ENCODE measurements around the gene LAMTOR5. TPM values are rescaled to one million over a fixed set of nuclear protein-coding genes. Genes with fewer than 3 reads are reported as not detected.

Gene LAMTOR5
- total and polyA plus RNA-seq, 10 of the 15 experiments (the other 5 are each of a cell fraction or from before 2014, with no cell fraction given), result 64.1 to 613 (median 315) TPM

- RAD21 ChIA-PET (ENCODE audit: unreplicated experiment), result interaction anchor here (1.5 kb wide), 1 partner anchor 214 kb away, joined by 3 read pairs; no protein-coding TSS in a partner anchor
Observed at GRCh38 chr1:110420874-110421793, 13.6 kb upstream of the LAMTOR5 start.

GRCh38 chr1:110420023-110420662, 12.6 kb upstream of the LAMTOR5 start:
- in situ Hi-C loops (cut with MboI) (no loop called here), intact Hi-C loops (cut with micrococcal nuclease; ENCODE audit: unreplicated experiment) (no loop called here)
- Histone ChIP-seq H3K36me3 (ENCODE audit: control insufficient read depth in 2 of 2, insufficient read depth in 2 of 2, low read length in 1 of 2) (no peaks in the 10 kb centered on the region), H3K4me1 (ENCODE audit: control insufficient read depth, insufficient read depth, low read length) (no peaks in the 10 kb centered on the region), H3K4me3 (no peak overlapping the region), H3K27ac (ENCODE audit: control insufficient read depth, insufficient read depth) (no peak overlapping the region), H3K4me2 (ENCODE audit: control insufficient read depth, insufficient read depth) (no peak overlapping the region), H4K20me1 (ENCODE audit: control insufficient read depth, insufficient read depth) (no peaks in the 10 kb centered on the region), H2AFZ (ENCODE audit: control insufficient read depth, low read depth, low read length) (no peak overlapping the region), H3K9me3 (replicated peaks; ENCODE audit: control insufficient read depth, insufficient read depth, low read length) (no peaks in the 10 kb centered on the region), H3K27me3 (replicated peaks in 1 of 2; ENCODE audit: control insufficient read depth in 2 of 2, insufficient read depth in 2 of 2, low read length in 1 of 2) (peaks cover 0 to 2% of the 10 kb centered on the region in 2 experiments; a peak in 2 of 4 replicates), H3K79me2 (ENCODE audit: control insufficient read depth, insufficient read depth, low read length) (no peaks in the 10 kb centered on the region), H3K9ac (ENCODE audit: control insufficient read depth, insufficient read depth, low read length) (no peak overlapping the region)
- ATAC-seq, result no peak
- no peak for DNase-seq (ENCODE audit: low read depth, low spot score)
- RAD21 ChIA-PET (ENCODE audit: unreplicated experiment), result no interaction called here
- SMC1A ChIA-PET (ENCODE audit: uncharacterized antibody, unreplicated experiment), result interaction anchor here (0.9 kb wide), 1 partner anchor 9 kb away, joined by 6 read pairs; no protein-coding TSS in a partner anchor
- POLR2A ChIA-PET, result no interaction called here
- 47% methylated on average over 10 of the region's 10 CpGs for whole genome bisulfite sequencing (ENCODE audit: insufficient coverage, insufficient replicate concordance, low lambda C conversion rate, missing lambda C conversion rate)
- FAIRE-seq, result no peak
- BruUV-seq (replicated peaks), result no TSS peak
- CTCF ChIA-PET, result interaction anchor here (1.2 kb wide), 1 partner anchor 212 kb away, joined by 4 read pairs; no protein-coding TSS in a partner anchor
- TF ChIP-seq SMARCA5 (IDR thresholded peaks at IDR 0.05), result no peak
- no peak for TF ChIP-seq HDGF (IDR thresholded peaks at IDR 0.05)
- no peak for TF ChIP-seq SREBF2 (IDR thresholded peaks at IDR 0.05; ENCODE audit: low read length)
- no peak for TF ChIP-seq CBX5 (IDR thresholded peaks at IDR 0.05; ENCODE audit: low read depth)
- TF ChIP-seq ZNF217 (IDR thresholded peaks at IDR 0.05), result no peak
- no peak for TF ChIP-seq ZBTB33 (IDR thresholded peaks at IDR 0.05)
- no peak for TF ChIP-seq SPI1 (IDR thresholded peaks at IDR 0.05; ENCODE audit: borderline replicate concordance, insufficient read depth, low read depth, low read length)
- TF ChIP-seq CEBPB (IDR thresholded peaks at IDR 0.05; ENCODE audit: borderline replicate concordance in 1 of 2, low read depth in 2 of 2, low read length in 2 of 2), result no peak
- no peak for TF ChIP-seq SP1 (IDR thresholded peaks at IDR 0.05; ENCODE audit: low read depth, low read length)
- no peak for TF ChIP-seq HDAC2 (IDR thresholded peaks at IDR 0.05)
- TF ChIP-seq MTA2 (IDR thresholded peaks at IDR 0.05; ENCODE audit: low read depth), result no peak

More at GRCh38 chr1:110420874-110421793, 13.6 kb upstream of the LAMTOR5 start:
- Histone ChIP-seq H2AFZ (ENCODE audit: control insufficient read depth, low read depth, low read length) (no peak overlapping the region), H3K4me2 (ENCODE audit: control insufficient read depth, insufficient read depth) (no peak overlapping the region), H3K27ac (ENCODE audit: control insufficient read depth, insufficient read depth) (no peak overlapping the region), H3K4me1 (ENCODE audit: control insufficient read depth, insufficient read depth, low read length) (no peaks in the 10 kb centered on the region), H3K9ac (ENCODE audit: control insufficient read depth, insufficient read depth, low read length) (no peak overlapping the region), H3K27me3 (replicated peaks in 1 of 2; ENCODE audit: control insufficient read depth in 2 of 2, insufficient read depth in 2 of 2, low read length in 1 of 2) (peaks cover 0 to 2% of the 10 kb centered on the region in 2 experiments; a peak in 2 of 4 replicates), H3K9me3 (replicated peaks; ENCODE audit: control insufficient read depth, insufficient read depth, low read length) (no peaks in the 10 kb centered on the region), H3K79me2 (ENCODE audit: control insufficient read depth, insufficient read depth, low read length) (no peaks in the 10 kb centered on the region), H3K4me3 (no peak overlapping the region), H3K36me3 (ENCODE audit: control insufficient read depth in 2 of 2, insufficient read depth in 2 of 2, low read length in 1 of 2) (no peaks in the 10 kb centered on the region), H4K20me1 (ENCODE audit: control insufficient read depth, insufficient read depth) (no peaks in the 10 kb centered on the region)
- no peak for DNase-seq (ENCODE audit: low read depth, low spot score)
- TF ChIP-seq KLF5 (IDR thresholded peaks at IDR 0.05; ENCODE audit: partially characterized antibody), result no peak
- BruUV-seq (replicated peaks), result no TSS peak
- ChIA-PET CTCF (interaction anchor here (1.2 to 2.6 kb wide), 2 partner anchors 9 to 213 kb away, joined by 4 to 13 read pairs; no protein-coding TSS in a partner anchor), SMC1A (ENCODE audit: uncharacterized antibody, unreplicated experiment) (interaction anchor here (0.9 kb wide), 1 partner anchor 10 kb away, joined by 6 read pairs; no protein-coding TSS in a partner anchor), POLR2A (no interaction called here)
- ATAC-seq, result no peak
- in situ Hi-C loops (cut with MboI) (no loop called here), intact Hi-C loops (cut with micrococcal nuclease; ENCODE audit: unreplicated experiment) (no loop called here)
- no peak for FAIRE-seq
- WGBS (ENCODE audit: insufficient coverage, insufficient replicate concordance, low lambda C conversion rate, missing lambda C conversion rate), result 2% methylated on average over 2 of the region's 2 CpGs
